Skeletal muscle satellite cell (primary cell): Measurements from ENCODE around the gene PTPRD.
"Not testable (repeated sequence)": the region's sequence is repeated elsewhere in the genome, so short reads cannot be mapped to it uniquely, and the experiment has no call there.

Experiments used
- H3K27me3 ChIP-seq: 2 replicates; pipeline ENCODE4 v1.7.0; 2013; ENCODE audit warnings: low read length; ENCODE audit not compliant: control insufficient read depth, insufficient read depth
- H3K36me3 ChIP-seq: 2 replicates; pipeline ENCODE4 v1.7.0; 2013; ENCODE audit warnings: mild to moderate bottlenecking, control low read depth, low read length; ENCODE audit not compliant: insufficient read depth
- H3K4me1 ChIP-seq: 2 replicates; pipeline ENCODE4 v1.7.0; 2013; ENCODE audit warnings: low read length; ENCODE audit not compliant: control insufficient read depth, insufficient read depth
- H3K4me2 ChIP-seq: 2 replicates; pipeline ENCODE4 v1.7.0; 2013; ENCODE audit warnings: mild to moderate bottlenecking, low read length
- H3K4me3 ChIP-seq: 2 replicates; pipeline ENCODE4 v1.7.0; 2013; ENCODE audit warnings: low read length
- H3K9ac ChIP-seq: 2 replicates; pipeline ENCODE4 v1.7.0; 2013; ENCODE audit warnings: mild to moderate bottlenecking, low read depth, low read length, moderate library complexity
- H3K9me3 ChIP-seq: replicated peaks from 2 replicates; pipeline ENCODE4 v1.7.0; 2013; ENCODE audit warnings: mild to moderate bottlenecking, control low read depth, low read length

The PTPRD gene

DNA sequence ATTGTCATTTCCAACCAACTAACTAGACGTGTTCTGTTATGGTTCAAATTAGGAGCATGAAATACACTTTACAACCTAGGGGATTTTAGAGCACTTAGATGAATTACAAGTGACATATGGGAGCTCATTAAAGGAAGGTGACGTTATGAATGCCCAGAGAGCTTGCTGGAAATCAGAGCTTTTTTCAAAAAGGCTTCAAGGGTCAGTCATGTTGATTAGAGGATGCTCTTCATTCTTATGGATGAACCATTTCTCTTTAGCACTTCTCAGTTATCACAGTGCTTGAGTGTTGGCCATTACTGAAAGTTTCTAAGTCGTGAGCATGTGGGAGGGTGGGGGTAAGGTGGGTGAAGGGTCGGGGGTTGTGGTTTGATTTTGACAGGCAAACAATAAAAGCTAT, 1567.7 kb downstream of the PTPRD start:
- H3K4me1 ChIP-seq, result no peaks in the 10 kb centered on the region

GRCh38 chr9:9043788-9044187, 1569.0 kb downstream of the PTPRD start:
- not testable (repeated sequence) for H3K4me1 ChIP-seq, H3K36me3 ChIP-seq, H3K4me2 ChIP-seq, H3K27me3 ChIP-seq, H3K4me3 ChIP-seq, H3K9me3 ChIP-seq, H3K9ac ChIP-seq

More for the DNA sequence above, 1567.7 kb downstream of the PTPRD start:
- Histone ChIP-seq H3K9me3 (no peaks in the 10 kb centered on the region), H3K4me3 (no peak overlapping the region), H3K27me3 (no peaks in the 10 kb centered on the region), H3K9ac (no peak overlapping the region), H3K4me2 (no peak overlapping the region), H3K36me3 (no peaks in the 10 kb centered on the region)

GRCh38 chr9:9041756-9042155, 1571.0 kb downstream of the PTPRD start:
- no peaks in the 10 kb centered on the region for H3K4me1 ChIP-seq
- H3K4me3 ChIP-seq, result no peak overlapping the region
- no peaks in the 10 kb centered on the region for H3K36me3 ChIP-seq

GRCh38 chr9:9033022-9033421, 1579.8 kb downstream of the PTPRD start:
- H3K4me3 ChIP-seq, result no peak overlapping the region
- H3K9me3 ChIP-seq, result no peaks in the 10 kb centered on the region
- H3K4me1 ChIP-seq, result no peaks in the 10 kb centered on the region
- no peaks in the 10 kb centered on the region for H3K36me3 ChIP-seq
- H3K27me3 ChIP-seq, result no peaks in the 10 kb centered on the region
- H3K4me2 ChIP-seq, result no peak overlapping the region
- no peak overlapping the region for H3K9ac ChIP-seq

More at GRCh38 chr9:9041756-9042155, 1571.0 kb downstream of the PTPRD start:
- Histone ChIP-seq H3K4me2 (no peak overlapping the region), H3K27me3 (no peaks in the 10 kb centered on the region), H3K9me3 (no peaks in the 10 kb centered on the region), H3K9ac (no peak overlapping the region)

DNA sequence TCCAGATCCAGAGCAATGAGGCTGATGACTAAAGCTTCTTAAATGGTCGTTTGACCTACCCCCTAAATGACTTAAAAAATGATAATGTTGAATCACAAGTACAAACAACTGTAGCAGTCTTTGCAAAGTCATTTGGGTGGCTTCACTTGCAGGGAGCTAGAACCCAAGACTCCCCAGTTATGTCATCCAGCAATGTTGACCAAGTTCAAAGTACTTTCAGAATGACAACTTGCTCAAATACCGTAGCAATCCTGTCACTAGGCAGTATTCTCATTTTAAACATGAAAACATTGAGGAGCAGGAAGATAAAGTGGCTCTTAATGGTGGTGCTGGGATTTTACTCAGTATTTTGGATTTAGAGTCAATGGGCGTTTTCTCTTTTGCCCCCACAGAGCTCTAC, 1596.2 kb downstream of the PTPRD start:
- Histone ChIP-seq H3K36me3 (no peaks in the 10 kb centered on the region), H3K9me3 (no peaks in the 10 kb centered on the region), H3K4me1 (no peaks in the 10 kb centered on the region), H3K9ac (no peak overlapping the region), H3K27me3 (no peaks in the 10 kb centered on the region), H3K4me3 (no peak overlapping the region), H3K4me2 (no peak overlapping the region)

GRCh38 chr9:9004810-9005209, 1608.0 kb downstream of the PTPRD start:
- Histone ChIP-seq H3K36me3 (no peaks in the 10 kb centered on the region), H3K4me1 (no peaks in the 10 kb centered on the region), H3K4me2 (no peak overlapping the region), H3K27me3 (no peaks in the 10 kb centered on the region), H3K4me3 (no peak overlapping the region), H3K9ac (no peak overlapping the region), H3K9me3 (no peaks in the 10 kb centered on the region)

DNA sequence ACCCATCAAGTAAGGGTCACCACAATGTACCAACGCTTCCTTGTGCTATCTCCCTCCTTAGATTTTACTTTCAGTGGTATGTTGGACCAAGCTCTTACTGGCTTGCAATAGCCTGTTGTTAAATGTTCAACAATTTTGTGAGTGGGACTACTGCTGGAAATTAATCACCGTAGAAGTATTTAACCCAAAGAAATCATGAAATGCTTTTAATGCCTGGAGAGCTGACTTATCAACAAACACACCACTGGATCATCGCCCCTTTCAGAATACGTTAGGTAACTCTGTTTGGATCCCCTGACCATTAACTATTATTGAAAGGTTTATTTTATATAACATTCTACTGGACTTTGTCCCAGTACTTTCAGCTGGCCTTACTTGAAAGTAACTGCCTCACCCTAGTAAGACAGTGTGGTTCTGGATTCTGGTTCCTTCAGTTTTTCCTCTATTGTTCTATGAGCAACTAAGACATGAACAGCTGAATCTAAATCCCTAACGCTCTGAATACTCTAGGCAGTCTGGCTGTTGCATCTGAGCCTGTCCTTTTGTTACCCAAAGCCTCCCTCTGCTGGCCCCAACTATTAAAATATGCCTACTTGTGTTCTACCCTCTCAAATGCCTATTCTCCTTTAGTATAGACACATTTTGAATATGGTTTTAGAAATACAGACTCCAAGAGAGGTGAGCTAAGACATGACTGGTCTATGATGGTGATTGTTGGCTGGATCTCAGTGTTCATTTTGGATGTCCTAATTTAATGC, 1609.8 kb downstream of the PTPRD start:
- H3K4me1 ChIP-seq, result no peaks in the 10 kb centered on the region
- no peak overlapping the region for H3K4me2 ChIP-seq
- no peak overlapping the region for H3K9ac ChIP-seq
- no peaks in the 10 kb centered on the region for H3K36me3 ChIP-seq
- H3K4me3 ChIP-seq, result no peak overlapping the region
- H3K27me3 ChIP-seq, result no peaks in the 10 kb centered on the region
- no peaks in the 10 kb centered on the region for H3K9me3 ChIP-seq

- Histone ChIP-seq H3K9me3 (no peaks in the 10 kb centered on the region), H3K4me2 (no peak overlapping the region), H3K4me3 (no peak overlapping the region), H3K36me3 (no peaks in the 10 kb centered on the region), H3K4me1 (no peaks in the 10 kb centered on the region), H3K27me3 (no peaks in the 10 kb centered on the region), H3K9ac (no peak overlapping the region)
These were observed 1632.2 kb downstream of the PTPRD start for GRCh38 chr9:8980496-8981013.

GRCh38 chr9:8978334-8978733, 1634.5 kb downstream of the PTPRD start:
- no peak overlapping the region for H3K9ac ChIP-seq
- H3K27me3 ChIP-seq, result no peaks in the 10 kb centered on the region
- H3K4me3 ChIP-seq, result no peak overlapping the region
- no peak overlapping the region for H3K4me2 ChIP-seq
- H3K36me3 ChIP-seq, result no peaks in the 10 kb centered on the region
- H3K9me3 ChIP-seq, result no peaks in the 10 kb centered on the region
- H3K4me1 ChIP-seq, result no peaks in the 10 kb centered on the region

GRCh38 chr9:8968350-8968749, 1644.5 kb downstream of the PTPRD start:
- not testable (repeated sequence) for H3K9ac ChIP-seq, H3K27me3 ChIP-seq, H3K36me3 ChIP-seq, H3K4me1 ChIP-seq, H3K9me3 ChIP-seq, H3K4me2 ChIP-seq, H3K4me3 ChIP-seq

- Histone ChIP-seq H3K9me3 (no peaks in the 10 kb centered on the region), H3K4me1 (no peaks in the 10 kb centered on the region), H3K4me3 (no peak overlapping the region), H3K4me2 (no peak overlapping the region), H3K9ac (no peak overlapping the region), H3K36me3 (no peaks in the 10 kb centered on the region), H3K27me3 (no peaks in the 10 kb centered on the region)
These were observed 1648.9 kb downstream of the PTPRD start for GRCh38 chr9:8963885-8964284.

- Histone ChIP-seq H3K4me2 (no peak overlapping the region), H3K9me3 (no peaks in the 10 kb centered on the region), H3K9ac (no peak overlapping the region)
These were observed 1650.7 kb downstream of the PTPRD start for GRCh38 chr9:8962084-8962483.

More at GRCh38 chr9:8962084-8962483, 1650.7 kb downstream of the PTPRD start:
- no peaks in the 10 kb centered on the region for H3K27me3 ChIP-seq
- no peak overlapping the region for H3K4me3 ChIP-seq
- H3K36me3 ChIP-seq, result no peaks in the 10 kb centered on the region
- no peaks in the 10 kb centered on the region for H3K4me1 ChIP-seq
